GM18508 (cell line): Measurements from ENCODE around the gene ASPDH.

Experiments used
- ATAC-seq: cut with Tn5 transposase; IDR thresholded peaks from one replicate; pipeline ENCODE4 v1.9.1; 2021; ENCODE audit warnings: moderate number of reproducible peaks; ENCODE audit not compliant: insufficient read depth, unreplicated experiment

ASPDH gene

GRCh38 chr19:50498219-50499056 lies 15.3 kb downstream of the ASPDH start:
- no peak for ATAC-seq

GRCh38 chr19:50497022-50497405 lies 16.7 kb downstream of the ASPDH start:
- no peak for ATAC-seq

- no peak for ATAC-seq
Observed at GRCh38 chr19:50496189-50497021, 17.3 kb downstream of the ASPDH start.

GRCh38 chr19:50495020-50495531 lies 18.6 kb downstream of the ASPDH start:
- ATAC-seq, result no peak

- no peak for ATAC-seq
Observed at GRCh38 chr19:50494186-50495019, 19.3 kb downstream of the ASPDH start.

- no peak for ATAC-seq
Observed at GRCh38 chr19:50493171-50493570, 20.5 kb downstream of the ASPDH start.

GRCh38 chr19:50492303-50493052 lies 21.2 kb downstream of the ASPDH start:
- no peak for ATAC-seq

- ATAC-seq, result no peak
Observed at GRCh38 chr19:50490991-50491472, 22.7 kb downstream of the ASPDH start.

- ATAC-seq, result no peak
Observed at GRCh38 chr19:50490411-50490811, 23.3 kb downstream of the ASPDH start.

- ATAC-seq, result no peak
Observed at GRCh38 chr19:50489461-50490011, 24.2 kb downstream of the ASPDH start.

GRCh38 chr19:50488389-50489194 lies 25.1 kb downstream of the ASPDH start:
- ATAC-seq, result no peak

- no peak for ATAC-seq
Observed at GRCh38 chr19:50486823-50487515, 26.7 kb downstream of the ASPDH start.

GRCh38 chr19:50485284-50485955 lies 28.3 kb downstream of the ASPDH start:
- no peak for ATAC-seq

GRCh38 chr19:50482916-50483315 lies 30.8 kb downstream of the ASPDH start:
- no peak for ATAC-seq

GRCh38 chr19:50482271-50482855 lies 31.4 kb downstream of the ASPDH start:
- no peak for ATAC-seq

GRCh38 chr19:50481351-50482149 lies 32.2 kb downstream of the ASPDH start:
- no peak for ATAC-seq
